Left lung (tissue), 10 donors: ENCODE data around the gene ZSWIM6. TPM values are rescaled to one million over a fixed set of nuclear protein-coding genes. Genes with fewer than 3 reads are reported as not detected.

Source experiments
- ATAC-seq: fragments of 200-7000 bp; cut with Tn5 transposase; one replicate; pipeline ENCODE4 v1.9.1; 2020; ENCODE audit warnings: moderate library complexity
- DNase-seq, 4 donors: peaks; one replicate each; pipeline ENCODE4 v3.0.0-alpha.2; 2013 to 2020
- H3K27ac ChIP-seq, 2 donors: fragments of 200-600 bp; sonication (generic) in 1 of 2; one replicate each; pipeline versions ENCODE4 v1.5.0 to v1.8.0; 2020 to 2021
- H3K27me3 ChIP-seq, 2 donors: fragments of 200-600 bp; sonication (generic) in 1 of 2; one replicate each; pipeline versions ENCODE4 v1.5.0 to v1.8.0; 2020 to 2021
- H3K36me3 ChIP-seq, 2 donors: fragments of 200-600 bp; sonication (generic) in 1 of 2; one replicate each; pipeline versions ENCODE4 v1.5.0 to v1.8.0; 2020 to 2021
- H3K4me1 ChIP-seq, 2 donors: fragments of 200-600 bp; one replicate each; pipeline ENCODE4 v1.8.0; 2021
- H3K4me3 ChIP-seq, 2 donors: fragments of 200-600 bp; sonication (generic) in 1 of 2; one replicate each; pipeline versions ENCODE4 v1.5.0 to v1.8.0; 2020 to 2021; ENCODE audit warnings: mild to moderate bottlenecking in 1 of 2
- H3K9me3 ChIP-seq, 2 donors: fragments of 200-600 bp; sonication (generic) in 1 of 2; one replicate each; pipeline versions ENCODE4 v1.5.0 to v1.8.0; 2020 to 2021
- intact Hi-C, 2 donors: fragments of 100-400 bp; cut with DNase I; formaldehyde crosslinking; loops; one replicate each; pipeline versions ENCODE4 v1.11.2 to v1.14.2; 2022
- polyA plus RNA-seq, 6 donors: library from polyadenylated mRNA; unstranded; fragments of 120-200 nt; gene quantifications; one replicate each; pipeline ENCODE4 v1.2.1, GENCODE V29; 2013; ENCODE audit not compliant: insufficient read length in 6 of 6
- total RNA-seq, 2 donors: library from RNA; stranded (reverse); fragmentation: NEBNext Ultra II Directional; extraction: Animal tissue kit (Norgen Biotek cat#: 25700); gene quantifications; one replicate each; pipeline ENCODE4 v1.2.1, GENCODE V29; 2021
- TF ChIP-seq, protein P1 (sequence below), 2 donors: fragments of 200-600 bp; sonication (generic) in 1 of 2; IDR thresholded peaks; one replicate each; pipeline versions ENCODE4 v1.5.0 to v1.8.0; 2021; ENCODE audit warnings: antibody characterized with exemption in 2 of 2
- donor health status: DM: no; HTN: yes; CAD: no.
- donor health status: DM: no; HTN: no; CAD: no.

The ZSWIM6 gene
- total and polyA plus RNA-seq, 8 donors = 17.5 to 24.4 (median 22.3) TPM

DNA sequence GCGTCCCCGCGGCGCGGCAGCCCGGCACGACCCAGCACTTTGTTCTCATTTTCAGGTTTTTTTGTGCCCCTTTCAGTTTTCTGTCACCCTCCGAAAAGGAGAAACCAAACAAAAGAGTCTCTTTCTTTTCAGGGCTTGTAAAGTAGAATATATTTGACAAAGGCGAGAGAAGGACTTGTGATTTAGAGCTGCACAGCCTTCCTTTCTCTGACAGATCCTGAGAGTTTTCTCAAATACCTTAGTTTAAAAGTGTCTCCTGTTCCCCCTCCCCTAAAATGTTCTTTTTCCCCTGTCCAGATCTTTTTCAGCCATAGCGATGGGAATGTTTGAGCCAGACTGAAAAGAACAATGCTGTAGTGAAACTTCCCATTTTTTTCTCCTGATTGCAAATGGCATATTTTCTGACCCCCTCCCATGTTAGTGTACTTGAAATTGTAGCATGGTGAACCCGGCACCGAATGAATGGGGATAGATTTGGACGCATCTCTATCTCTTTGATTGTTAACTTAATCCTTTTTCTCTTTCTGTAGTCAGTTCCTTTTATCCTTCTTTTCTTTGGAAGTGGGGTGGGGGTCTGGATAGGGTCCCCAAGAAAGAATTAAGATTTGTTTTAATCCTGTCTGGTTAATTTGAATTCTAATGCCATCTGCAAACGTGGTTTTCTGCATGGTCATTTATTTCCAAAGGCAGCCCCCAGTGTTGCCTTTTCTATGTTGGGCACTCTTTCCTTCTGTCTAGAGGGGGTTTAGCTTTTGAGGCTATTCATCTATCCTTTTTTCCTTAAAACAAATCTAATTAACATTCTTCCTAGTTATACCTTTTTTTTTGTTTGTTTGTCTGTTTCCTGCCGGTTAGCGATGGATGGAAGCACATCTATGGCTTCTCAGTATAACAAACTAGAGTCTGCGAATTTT, 2.2 kb downstream of the ZSWIM6 start:
- no peak for ATAC-seq
- peaks cover 0 to 14% of the 10 kb centered on the region in 2 donors for H3K27me3 ChIP-seq
- peaks cover 10 to 43% of the 10 kb centered on the region in 2 donors for H3K4me1 ChIP-seq
- H3K27ac ChIP-seq = peak overlapping the region; percentile 85 to 88
- no peaks in the 10 kb centered on the region for H3K36me3 ChIP-seq
- peak overlapping the region; percentile 73 to 92 for H3K4me3 ChIP-seq
- no peak for DNase-seq
- intact Hi-C loops = no loop called here
- H3K9me3 ChIP-seq = no peaks in the 10 kb centered on the region
- TF ChIP-seq, protein P1, sequence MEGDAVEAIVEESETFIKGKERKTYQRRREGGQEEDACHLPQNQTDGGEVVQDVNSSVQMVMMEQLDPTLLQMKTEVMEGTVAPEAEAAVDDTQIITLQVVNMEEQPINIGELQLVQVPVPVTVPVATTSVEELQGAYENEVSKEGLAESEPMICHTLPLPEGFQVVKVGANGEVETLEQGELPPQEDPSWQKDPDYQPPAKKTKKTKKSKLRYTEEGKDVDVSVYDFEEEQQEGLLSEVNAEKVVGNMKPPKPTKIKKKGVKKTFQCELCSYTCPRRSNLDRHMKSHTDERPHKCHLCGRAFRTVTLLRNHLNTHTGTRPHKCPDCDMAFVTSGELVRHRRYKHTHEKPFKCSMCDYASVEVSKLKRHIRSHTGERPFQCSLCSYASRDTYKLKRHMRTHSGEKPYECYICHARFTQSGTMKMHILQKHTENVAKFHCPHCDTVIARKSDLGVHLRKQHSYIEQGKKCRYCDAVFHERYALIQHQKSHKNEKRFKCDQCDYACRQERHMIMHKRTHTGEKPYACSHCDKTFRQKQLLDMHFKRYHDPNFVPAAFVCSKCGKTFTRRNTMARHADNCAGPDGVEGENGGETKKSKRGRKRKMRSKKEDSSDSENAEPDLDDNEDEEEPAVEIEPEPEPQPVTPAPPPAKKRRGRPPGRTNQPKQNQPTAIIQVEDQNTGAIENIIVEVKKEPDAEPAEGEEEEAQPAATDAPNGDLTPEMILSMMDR (IDR thresholded peaks at IDR 0.05) = no peak

DNA sequence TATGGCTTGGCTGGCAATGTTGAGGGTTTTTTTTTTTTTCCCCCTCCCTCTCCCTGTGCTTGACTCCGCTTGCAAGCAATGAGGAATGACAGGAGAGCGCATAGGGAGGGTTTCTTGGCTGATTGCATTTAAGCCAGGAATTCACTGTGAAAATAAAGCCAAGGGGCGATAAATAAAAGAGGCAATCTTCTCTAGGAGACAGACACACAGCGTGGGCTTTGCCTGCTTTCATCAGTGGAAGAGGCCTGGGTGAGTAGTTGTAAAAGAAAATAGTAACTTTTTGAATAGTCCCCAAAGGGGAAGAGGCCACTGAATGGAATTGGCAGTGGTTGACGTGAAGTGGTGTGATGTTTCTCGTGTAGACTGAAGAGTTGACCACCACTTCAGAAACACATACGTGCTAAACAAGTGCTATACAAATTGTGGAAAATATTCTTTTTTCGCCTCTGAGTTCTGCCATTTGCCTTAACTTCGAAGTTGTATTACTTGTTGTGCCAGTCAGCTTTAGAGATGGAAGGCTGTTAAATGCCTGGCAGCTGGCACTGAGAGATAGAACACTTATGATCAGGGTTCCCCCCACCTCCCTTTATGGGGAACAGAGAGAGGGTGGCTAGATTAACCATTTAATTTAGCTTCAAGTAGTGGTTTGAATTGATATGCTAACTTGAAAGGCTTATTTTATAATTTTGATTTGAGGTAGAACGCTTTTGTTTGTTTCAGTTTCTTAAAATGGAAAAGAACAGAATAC, 3.0 kb downstream of the ZSWIM6 start:
- H3K27me3 ChIP-seq = peaks cover 0 to 6% of the 10 kb centered on the region in 2 donors
- no peak overlapping the region for H3K27ac ChIP-seq
- intact Hi-C loops = no loop called here
- TF ChIP-seq, protein P1 (IDR thresholded peaks at IDR 0.05) = no peak
- peak overlapping the region; percentile 73 to 92 for H3K4me3 ChIP-seq
- no peaks in the 10 kb centered on the region for H3K9me3 ChIP-seq
- ATAC-seq = no peak
- H3K36me3 ChIP-seq = no peaks in the 10 kb centered on the region
- H3K4me1 ChIP-seq = peaks cover 3 to 40% of the 10 kb centered on the region in 2 donors
- DNase-seq = no peak

DNA sequence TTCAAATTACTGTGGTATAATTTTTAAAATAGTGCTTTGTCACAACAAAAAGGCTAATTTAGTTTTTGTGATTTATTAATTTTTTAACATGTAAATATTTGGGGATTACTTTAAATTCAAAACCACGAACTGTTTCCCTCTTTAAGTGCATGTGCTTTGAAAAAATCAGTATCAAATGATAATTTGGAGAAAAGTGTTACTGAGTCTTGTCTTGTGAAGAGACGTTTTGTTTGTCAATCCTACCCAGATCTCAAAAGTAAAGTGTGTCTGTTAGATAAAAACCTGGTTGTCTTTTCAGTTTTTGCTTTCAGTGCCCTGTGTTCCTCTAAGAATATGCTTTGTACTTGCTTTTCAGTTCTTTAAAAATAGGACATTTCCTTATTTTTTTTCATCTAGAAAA, 7.7 kb downstream of the ZSWIM6 start:
- no peak for ATAC-seq
- Histone ChIP-seq H3K27ac (no peak overlapping the region), H3K4me3 (no peak overlapping the region), H3K27me3 (no peaks in the 10 kb centered on the region), H3K36me3 (no peaks in the 10 kb centered on the region), H3K4me1 (peaks cover 0 to 72% of the 10 kb centered on the region in 2 donors), H3K9me3 (no peaks in the 10 kb centered on the region)
- intact Hi-C loops = no loop called here
- TF ChIP-seq, protein P1 (IDR thresholded peaks at IDR 0.05) = no peak
- no peak for DNase-seq

DNA sequence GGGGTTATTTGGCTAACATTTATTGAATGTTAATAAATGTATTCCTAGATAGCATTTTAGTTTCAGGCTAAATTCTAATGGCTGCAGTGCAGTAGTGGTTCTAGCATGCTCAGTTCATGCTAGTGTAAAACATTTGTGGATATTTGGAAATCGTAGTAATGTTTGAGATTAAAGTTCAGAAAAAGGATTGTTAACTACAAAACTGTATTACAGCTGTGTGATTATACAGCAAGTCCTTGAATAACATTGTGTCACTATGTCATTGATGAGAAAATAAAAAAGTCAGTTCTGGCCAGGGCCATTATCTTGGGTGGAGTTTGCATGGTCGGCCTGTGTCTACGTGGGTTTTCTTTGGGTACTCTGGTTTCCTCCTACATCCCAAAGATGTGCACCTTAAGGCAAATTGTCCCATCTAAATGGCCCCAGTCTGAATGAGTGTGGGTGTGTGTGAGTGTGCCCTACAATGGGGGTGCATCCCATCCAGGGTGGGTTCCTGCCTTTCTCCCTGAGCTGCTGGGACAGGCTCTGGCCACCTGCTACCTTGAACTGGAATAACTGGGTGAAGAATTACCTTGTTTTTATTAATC, 8.8 kb downstream of the ZSWIM6 start:
- DNase-seq (no peak), ATAC-seq (no peak)
- no peak overlapping the region for H3K27ac ChIP-seq
- H3K9me3 ChIP-seq = no peaks in the 10 kb centered on the region
- TF ChIP-seq, protein P1 (IDR thresholded peaks at IDR 0.05) = no peak
- H3K4me3 ChIP-seq = no peak overlapping the region
- H3K4me1 ChIP-seq = peaks cover 0 to 67% of the 10 kb centered on the region in 2 donors
- intact Hi-C loops = no loop called here
- H3K36me3 ChIP-seq = no peaks in the 10 kb centered on the region
- no peaks in the 10 kb centered on the region for H3K27me3 ChIP-seq
